Endodermal cell (in vitro differentiated cells): ENCODE measurements around the gene DAB1. TPM values are rescaled to one million over a fixed set of nuclear protein-coding genes. Genes with fewer than 3 reads are reported as not detected.
A peak's percentile ranks its signal among the peaks of the same experiment; 100 is the strongest.

ENCODE experiments used
- DNase-seq: peaks from one replicate; pipeline ENCODE4 v3.0.0-alpha.2; 2017
- H3K27ac ChIP-seq: 2 replicates; pipeline ENCODE4 v1.5.1; 2013; ENCODE audit warnings: mild to moderate bottlenecking, low read depth, low read length, moderate library complexity
- H3K27me3 ChIP-seq: 2 replicates; pipeline ENCODE4 v1.6.1; 2013; ENCODE audit warnings: mild to moderate bottlenecking, low read length, moderate library complexity; ENCODE audit not compliant: insufficient read depth, control insufficient read depth, poor library complexity, severe bottlenecking
- H3K36me3 ChIP-seq: 2 replicates; pipeline ENCODE4 v1.7.0; 2013; ENCODE audit warnings: mild to moderate bottlenecking, low read length, moderate library complexity; ENCODE audit not compliant: control insufficient read depth, insufficient read depth
- H3K4me1 ChIP-seq: one replicate; pipeline ENCODE4 v1.7.0; 2013; ENCODE audit warnings: low read length; ENCODE audit not compliant: control insufficient read depth, insufficient read depth
- H3K4me3 ChIP-seq: 2 replicates; pipeline ENCODE4 v1.5.1; 2013; ENCODE audit warnings: mild to moderate bottlenecking, low read length, moderate library complexity
- H3K9ac ChIP-seq: 2 replicates; pipeline ENCODE4 v1.6.1; 2013; ENCODE audit warnings: mild to moderate bottlenecking, low read length, moderate library complexity; ENCODE audit not compliant: poor library complexity, severe bottlenecking; ENCODE audit errors: extremely low read depth
- H3K9me3 ChIP-seq: 2 replicates; pipeline ENCODE4 v1.6.1; 2013; ENCODE audit warnings: mild to moderate bottlenecking, low read length, moderate library complexity; ENCODE audit not compliant: control insufficient read depth
- H3K27ac Mint-ChIP-seq: 2 replicates; pipeline ENCODE4 v1.8.0; 2020; ENCODE audit warnings: mixed read lengths
- H3K27me3 Mint-ChIP-seq: 2 replicates; pipeline ENCODE4 v1.8.0; 2021; ENCODE audit warnings: mild to moderate bottlenecking, mixed read lengths; ENCODE audit not compliant: insufficient read depth
- H3K36me3 Mint-ChIP-seq: 2 replicates; pipeline ENCODE4 v1.8.0; 2020; ENCODE audit warnings: low read depth, mixed read lengths
- H3K4me1 Mint-ChIP-seq: 2 replicates; pipeline ENCODE4 v1.8.0; 2020; ENCODE audit warnings: mixed read lengths
- H3K4me3 Mint-ChIP-seq: 2 replicates; pipeline ENCODE4 v1.8.0; 2020; ENCODE audit warnings: mild to moderate bottlenecking, moderate library complexity, mixed read lengths
- H3K9me3 Mint-ChIP-seq: 2 replicates; pipeline ENCODE4 v1.8.0; 2020; ENCODE audit warnings: mild to moderate bottlenecking, mixed read lengths
- CTCF ChIP-seq: fragments of 200-600 bp; sonication (generic); conservative IDR thresholded peaks from 2 replicates; pipeline ENCODE4 v1.5.0; 2021; ENCODE audit warnings: antibody characterized with exemption, mild to moderate bottlenecking
- WGBS, 2 experiments: methylation state at CpG; one replicate each; pipeline versions ENCODE4 v1.1.5 to v1.1.7; 2013; ENCODE audit warnings: missing lambda C conversion rate in 2 of 2, mixed read lengths in 1 of 2; ENCODE audit not compliant: insufficient coverage in 1 of 2, insufficient read length in 1 of 2; 5-methylcytosine and 5-hydroxymethylcytosine counted together
- total RNA-seq, 2 donors: library from RNA; stranded (reverse); fragmentation: NEBNext Ultra II Directional in 1 of 2; extraction: Animal tissue kit (Norgen Biotek cat#: 25700) in 1 of 2; gene quantifications; 2 replicates in 1 of 2; 3 replicates in 1 of 2; pipeline ENCODE4 v1.2.1, GENCODE V29; 2021

DAB1 gene
- total RNA-seq, 2 donors from 2014 or later, result 32.0 to 36.2 TPM

- no peak for TF ChIP-seq CTCF
- no peak for DNase-seq
- Mint-ChIP-seq H3K27ac (peak overlapping the region; percentile 69), H3K36me3 (no peaks in the 10 kb centered on the region), H3K27me3 (no peaks in the 10 kb centered on the region), H3K4me1 (peaks cover 42% of the 10 kb centered on the region), H3K9me3 (no peaks in the 10 kb centered on the region), H3K4me3 (no peak overlapping the region)
- H3K36me3 ChIP-seq, result no peaks in the 10 kb centered on the region
- H3K27me3 ChIP-seq, result no peaks in the 10 kb centered on the region
- H3K27ac ChIP-seq, result no peak overlapping the region
- H3K4me1 ChIP-seq, result peaks cover 5% of the 10 kb centered on the region
- H3K9me3 ChIP-seq, result no peaks in the 10 kb centered on the region
- H3K9ac ChIP-seq, result no peak overlapping the region
- no peak overlapping the region for H3K4me3 ChIP-seq
- 80 to 83% methylated on average over 7 to 8 of the region's 8 CpGs for whole genome bisulfite sequencing, 2 experiments
Measured at GRCh38 chr1:57157818-57158603, 265.8 kb downstream of the DAB1 start.

GRCh38 chr1:57156907-57157306 is 267.0 kb downstream of the DAB1 start:
- Mint-ChIP-seq H3K4me3 (no peak overlapping the region), H3K36me3 (no peaks in the 10 kb centered on the region), H3K27me3 (no peaks in the 10 kb centered on the region), H3K9me3 (no peaks in the 10 kb centered on the region), H3K27ac (no peak overlapping the region), H3K4me1 (peaks cover 36% of the 10 kb centered on the region)
- Histone ChIP-seq H3K4me1 (no peaks in the 10 kb centered on the region), H3K9me3 (no peaks in the 10 kb centered on the region), H3K4me3 (no peak overlapping the region), H3K27ac (no peak overlapping the region), H3K36me3 (no peaks in the 10 kb centered on the region), H3K27me3 (no peaks in the 10 kb centered on the region), H3K9ac (no peak overlapping the region)
- no peak for TF ChIP-seq CTCF
- WGBS, 2 experiments, result 89% methylated on average over 2 to 3 of the region's 3 CpGs
- DNase-seq, result no peak

- H3K9me3 ChIP-seq, result no peaks in the 10 kb centered on the region
- 91 to 100% methylated on average over 1 to 2 of the region's 2 CpGs for WGBS, 2 experiments
- H3K27me3 ChIP-seq, result no peaks in the 10 kb centered on the region
- H3K27me3 Mint-ChIP-seq, result no peaks in the 10 kb centered on the region
- H3K4me3 Mint-ChIP-seq, result no peak overlapping the region
- H3K27ac Mint-ChIP-seq, result no peak overlapping the region
- H3K4me1 Mint-ChIP-seq, result no peaks in the 10 kb centered on the region
- H3K9me3 Mint-ChIP-seq, result no peaks in the 10 kb centered on the region
- peaks cover 9% of the 10 kb centered on the region for H3K36me3 Mint-ChIP-seq
- no peak overlapping the region for H3K4me3 ChIP-seq
- no peak overlapping the region for H3K9ac ChIP-seq
- no peak for DNase-seq
- no peak overlapping the region for H3K27ac ChIP-seq
- H3K4me1 ChIP-seq, result no peaks in the 10 kb centered on the region
- H3K36me3 ChIP-seq, result no peaks in the 10 kb centered on the region
- no peak for TF ChIP-seq CTCF
Measured at GRCh38 chr1:57146100-57146499, 277.8 kb downstream of the DAB1 start.
